ENCODE measurements around the gene HIC2. TPM values are rescaled to one million over a fixed set of nuclear protein-coding genes. Genes with fewer than 3 reads are reported as not detected.
A peak's percentile ranks its signal among the peaks of the same experiment; 100 is the strongest.
"Not testable (repeated sequence)": the region's sequence is repeated elsewhere in the genome, so short reads cannot be mapped to it uniquely, and the experiment has no call there.

The HIC2 gene
- total and polyA plus RNA-seq, 8 donors = 3.4 to 9.1 (median 7.3) TPM

DNA sequence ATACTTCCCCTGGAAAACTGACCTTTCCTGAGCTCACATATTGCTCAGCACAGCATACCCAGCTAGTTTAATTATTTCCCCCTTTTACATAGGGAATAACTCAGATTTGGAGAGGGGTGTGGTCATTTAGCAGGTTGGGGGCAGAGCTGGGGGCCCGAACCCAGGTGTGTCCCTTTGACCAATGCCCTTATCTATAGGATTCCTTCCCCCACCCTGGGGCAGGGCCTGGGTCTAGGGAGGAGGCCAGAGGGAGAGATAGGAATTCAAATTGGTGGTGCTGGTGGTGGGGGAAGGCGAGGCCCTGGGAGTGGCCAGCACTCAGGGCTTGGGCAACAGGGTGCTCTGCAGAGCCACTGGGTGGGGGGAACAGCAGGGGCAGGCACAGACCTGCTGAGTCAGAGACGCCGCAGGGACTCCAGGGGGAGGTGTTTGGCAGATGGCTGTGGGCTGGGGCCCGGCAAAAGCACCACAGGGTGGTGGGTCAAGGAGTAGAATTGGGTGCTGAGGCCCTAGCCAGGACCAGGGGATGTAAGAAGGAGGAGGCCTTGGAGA is 14.3 kb upstream of the HIC2 start:
- H3K36me3 ChIP-seq; intact Hi-C loops (cut with DNase I): not testable (repeated sequence)

DNA sequence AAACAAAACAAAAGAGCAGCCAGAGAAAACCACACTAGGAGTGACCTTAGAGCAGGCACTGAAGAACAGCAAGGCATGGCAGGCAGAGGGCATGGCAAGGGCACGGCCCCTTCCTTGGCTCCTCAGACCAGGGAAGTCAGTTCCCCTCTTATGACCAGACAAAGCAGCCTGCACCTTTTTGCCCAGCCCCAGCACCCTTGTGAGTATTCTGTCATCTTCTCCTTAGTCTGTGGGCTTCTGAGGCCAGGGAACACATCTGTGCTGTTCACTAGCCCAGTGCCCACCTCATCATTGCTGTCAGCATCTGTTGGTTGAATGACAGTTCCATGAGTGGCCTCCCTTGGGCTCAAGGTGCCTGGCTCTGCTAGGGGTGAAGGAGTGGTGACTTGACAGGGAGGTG is 10.0 kb upstream of the HIC2 start:
- H3K27me3 ChIP-seq; H3K9me3 ChIP-seq; H3K4me1 ChIP-seq; intact Hi-C loops (cut with DNase I); H3K27ac ChIP-seq; DNase-seq; ATAC-seq; H3K4me3 ChIP-seq; H3K36me3 ChIP-seq: not testable (repeated sequence)

More for the DNA sequence above, 14.3 kb upstream of the HIC2 start:
- ATAC-seq, H3K4me3 ChIP-seq, H3K9me3 ChIP-seq, H3K27me3 ChIP-seq, H3K27ac ChIP-seq, DNase-seq, H3K4me1 ChIP-seq: not testable (repeated sequence)

DNA sequence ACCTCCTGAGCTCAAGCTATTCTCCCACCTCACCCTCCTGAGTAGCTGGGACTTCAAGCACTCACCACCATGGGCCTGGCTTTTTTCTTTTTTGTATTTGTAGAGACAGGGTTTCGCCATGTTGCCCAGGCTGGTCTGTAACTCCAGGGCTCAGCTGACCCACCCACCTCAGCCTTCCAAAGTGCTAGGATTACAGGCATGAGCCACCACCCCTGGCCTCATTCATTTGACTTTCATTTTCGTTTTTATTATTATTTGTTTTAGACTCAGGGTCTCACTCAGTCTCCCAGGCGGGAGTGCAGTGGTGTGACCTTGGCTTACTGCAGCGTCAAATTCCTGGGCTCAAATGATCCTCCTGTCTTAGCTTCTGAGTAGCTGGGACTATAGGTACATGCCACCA is 9.4 kb upstream of the HIC2 start:
- H3K27me3 ChIP-seq; H3K36me3 ChIP-seq; H3K9me3 ChIP-seq; intact Hi-C loops (cut with DNase I); H3K4me3 ChIP-seq; H3K27ac ChIP-seq; H3K4me1 ChIP-seq; DNase-seq; ATAC-seq: not testable (repeated sequence)

- intact Hi-C loops (cut with DNase I); H3K9me3 ChIP-seq; H3K36me3 ChIP-seq; H3K27ac ChIP-seq; H3K4me3 ChIP-seq; H3K27me3 ChIP-seq; DNase-seq; H3K4me1 ChIP-seq: not testable (repeated sequence)
- peak; percentile 2 for ATAC-seq
Observed at GRCh38 chr22:21416375-21416774, 796 bp upstream of the HIC2 start.

GRCh38 chr22:21417853-21418252 is 682 bp downstream of the HIC2 start:
- DNase-seq = peak in 2 of 4 donors; percentile 36 to 80
- peak overlapping the region; percentile 29 to 45 for H3K4me3 ChIP-seq
- H3K27ac ChIP-seq = not testable (repeated sequence)

DNA sequence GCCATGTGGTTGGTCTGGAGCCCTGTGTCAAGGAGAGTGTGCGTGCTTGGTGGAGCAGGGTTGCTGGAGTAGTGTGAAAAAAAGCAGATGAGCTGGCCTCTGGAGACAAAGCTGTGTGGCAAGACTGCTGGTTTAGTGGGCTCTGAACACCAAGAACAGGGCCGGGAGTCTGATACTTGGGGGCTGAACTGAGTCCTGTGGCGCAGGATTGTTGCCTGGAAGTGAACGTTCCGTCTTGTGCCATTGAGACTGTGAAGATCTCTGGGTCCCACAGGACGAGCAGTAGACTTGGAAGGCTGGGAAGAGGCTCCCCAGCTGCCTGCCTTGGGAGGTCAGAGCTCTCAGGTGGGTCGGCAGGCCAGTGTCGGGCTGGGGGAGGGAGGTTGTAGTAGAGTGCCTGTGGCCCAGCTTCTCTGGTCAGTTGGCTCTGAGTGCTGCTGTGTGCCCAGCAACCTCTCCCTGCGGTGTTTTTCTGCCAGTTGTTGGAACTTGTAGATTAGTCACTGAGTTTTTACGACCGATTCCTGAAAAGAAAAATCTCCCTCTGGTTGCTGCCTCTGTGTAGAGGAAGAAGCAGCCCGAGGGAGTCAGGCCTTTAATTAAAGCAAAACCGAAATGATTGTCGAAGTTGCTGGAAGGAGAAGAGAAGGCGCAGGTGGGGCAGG is 1.9 kb downstream of the HIC2 start:
- ATAC-seq; H3K27ac ChIP-seq; H3K27me3 ChIP-seq; intact Hi-C loops (cut with DNase I); H3K4me3 ChIP-seq; DNase-seq; H3K9me3 ChIP-seq; H3K4me1 ChIP-seq; H3K36me3 ChIP-seq: not testable (repeated sequence)

More at GRCh38 chr22:21417853-21418252, 682 bp downstream of the HIC2 start:
- H3K27me3 ChIP-seq; H3K36me3 ChIP-seq; H3K4me1 ChIP-seq; H3K9me3 ChIP-seq; intact Hi-C loops (cut with DNase I): not testable (repeated sequence)
- peak; percentile 7 for ATAC-seq

DNA sequence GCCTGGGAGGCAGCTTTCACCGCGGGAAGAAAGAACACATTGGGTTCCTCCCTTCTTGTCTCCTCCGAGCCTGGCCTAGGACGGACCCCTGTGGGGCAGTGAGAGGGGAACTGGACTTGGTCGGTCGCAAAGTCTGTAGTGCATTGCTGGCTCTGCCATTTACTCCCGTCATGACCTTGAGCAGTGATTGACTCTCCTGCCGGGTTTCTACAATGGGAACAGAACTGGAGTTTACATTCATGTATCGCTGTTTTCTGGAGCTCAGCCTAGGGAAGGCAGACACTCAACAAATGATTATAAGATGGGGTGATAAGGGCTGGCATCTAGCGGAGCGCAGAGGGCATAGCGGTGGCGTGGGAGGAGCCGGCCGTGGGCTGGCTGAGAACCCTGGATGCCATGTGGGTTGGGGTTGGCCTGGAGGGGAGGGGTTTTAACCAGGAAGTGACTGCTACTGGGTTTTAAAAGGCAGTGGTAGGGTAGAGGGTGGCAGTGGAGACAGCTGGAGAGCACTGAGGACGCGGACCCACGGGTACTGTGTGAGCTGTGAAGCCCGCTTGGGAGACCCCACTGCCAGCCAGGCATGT is 3.1 kb downstream of the HIC2 start:
- H3K4me3 ChIP-seq; H3K36me3 ChIP-seq; H3K27ac ChIP-seq; DNase-seq; H3K27me3 ChIP-seq; H3K4me1 ChIP-seq; intact Hi-C loops (cut with DNase I); H3K9me3 ChIP-seq: not testable (repeated sequence)
- peak; percentile 77 for ATAC-seq

GRCh38 chr22:21424084-21424709 is 7.0 kb downstream of the HIC2 start:
- ATAC-seq; H3K36me3 ChIP-seq; H3K27me3 ChIP-seq; H3K9me3 ChIP-seq; H3K27ac ChIP-seq; H3K4me1 ChIP-seq; DNase-seq; intact Hi-C loops (cut with DNase I); H3K4me3 ChIP-seq: not testable (repeated sequence)

- H3K9me3 ChIP-seq; H3K36me3 ChIP-seq; H3K4me1 ChIP-seq; DNase-seq; intact Hi-C loops (cut with DNase I); H3K27me3 ChIP-seq; H3K4me3 ChIP-seq; H3K27ac ChIP-seq; ATAC-seq: not testable (repeated sequence)
Observed at GRCh38 chr22:21434378-21435233, 17.4 kb downstream of the HIC2 start.

- H3K9me3 ChIP-seq; H3K27ac ChIP-seq; H3K36me3 ChIP-seq; H3K27me3 ChIP-seq; H3K4me1 ChIP-seq; H3K4me3 ChIP-seq; intact Hi-C loops (cut with DNase I): not testable (repeated sequence)
- DNase-seq (peak in 1 of 4 donors; percentile 24), ATAC-seq (peak; percentile 80)
Observed at GRCh38 chr22:21435998-21436810, 19.0 kb downstream of the HIC2 start.

GRCh38 chr22:21438013-21438412 is 20.8 kb downstream of the HIC2 start:
- H3K4me3 ChIP-seq; H3K27me3 ChIP-seq; H3K36me3 ChIP-seq; H3K9me3 ChIP-seq; H3K4me1 ChIP-seq; ATAC-seq; intact Hi-C loops (cut with DNase I); H3K27ac ChIP-seq: not testable (repeated sequence)
- DNase-seq = peak in 1 of 4 donors; percentile 10

- peak; percentile 55 for ATAC-seq
- H3K36me3 ChIP-seq = peaks cover 0 to 21% of the 10 kb centered on the region in 2 donors
- H3K4me1 ChIP-seq; H3K9me3 ChIP-seq; H3K27me3 ChIP-seq; intact Hi-C loops (cut with DNase I); H3K27ac ChIP-seq; H3K4me3 ChIP-seq; DNase-seq: not testable (repeated sequence)
Observed at GRCh38 chr22:21440018-21440636, 23.0 kb downstream of the HIC2 start.

Data from left lung (tissue), 10 donors.